T-helper 2 cell treated with Interferon-gamma antibody and Interleukin-4, amounts not matched to agents 5 μg/mL and 100 μg/mL, for 36 hours (primary cell): Measurements from ENCODE around the gene NRP1.
"Not testable (repeated sequence)": the region's sequence is repeated elsewhere in the genome, so short reads cannot be mapped to it uniquely, and the experiment has no call there.

Experiments used
- DNase-seq: peaks from one replicate; pipeline ENCODE4 v3.0.0; 2021; ENCODE audit warnings: low spot score
- H3K27ac Mint-ChIP-seq: one replicate; pipeline ENCODE4 v1.8.0; 2021; ENCODE audit warnings: mild to moderate bottlenecking, mixed read lengths
- H3K27me3 Mint-ChIP-seq: one replicate; pipeline ENCODE4 v1.8.0; 2021; ENCODE audit warnings: low read depth, mixed read lengths
- H3K36me3 Mint-ChIP-seq: one replicate; pipeline ENCODE4 v1.8.0; 2021; ENCODE audit warnings: low read depth, mixed read lengths
- H3K4me1 Mint-ChIP-seq: one replicate; pipeline ENCODE4 v1.8.0; 2021; ENCODE audit warnings: low read depth, mixed read lengths
- H3K4me3 Mint-ChIP-seq: one replicate; pipeline ENCODE4 v1.8.0; 2022; ENCODE audit warnings: mild to moderate bottlenecking, moderate library complexity, mixed read lengths
- H3K9me3 Mint-ChIP-seq: one replicate; pipeline ENCODE4 v1.8.0; 2021; ENCODE audit warnings: mixed read lengths

NRP1 gene

GRCh38 chr10:33302208-33302829 is 32.1 kb downstream of the NRP1 start:
- no peak overlapping the region for H3K4me3 Mint-ChIP-seq
- peaks cover 4% of the 10 kb centered on the region for H3K27me3 Mint-ChIP-seq
- no peak for DNase-seq
- no peak overlapping the region for H3K27ac Mint-ChIP-seq
- H3K36me3 Mint-ChIP-seq, result no peaks in the 10 kb centered on the region
- H3K9me3 Mint-ChIP-seq, result no peaks in the 10 kb centered on the region
- peaks cover 2% of the 10 kb centered on the region for H3K4me1 Mint-ChIP-seq

- no peak for DNase-seq
- Mint-ChIP-seq H3K4me3 (no peak overlapping the region), H3K4me1 (peaks cover 2% of the 10 kb centered on the region), H3K9me3 (no peaks in the 10 kb centered on the region), H3K27me3 (peaks cover 4% of the 10 kb centered on the region), H3K27ac (no peak overlapping the region), H3K36me3 (no peaks in the 10 kb centered on the region)
Observed at GRCh38 chr10:33301097-33301789, 33.2 kb downstream of the NRP1 start.

GRCh38 chr10:33300544-33300943 is 33.9 kb downstream of the NRP1 start:
- DNase-seq, H3K4me1 Mint-ChIP-seq, H3K27me3 Mint-ChIP-seq, H3K36me3 Mint-ChIP-seq, H3K4me3 Mint-ChIP-seq, H3K27ac Mint-ChIP-seq, H3K9me3 Mint-ChIP-seq: not testable (repeated sequence)

GRCh38 chr10:33298893-33299292 is 35.6 kb downstream of the NRP1 start:
- Mint-ChIP-seq H3K27me3 (peaks cover 2% of the 10 kb centered on the region), H3K4me1 (peaks cover 2% of the 10 kb centered on the region), H3K4me3 (no peak overlapping the region), H3K27ac (no peak overlapping the region), H3K9me3 (no peaks in the 10 kb centered on the region), H3K36me3 (no peaks in the 10 kb centered on the region)
- DNase-seq, result no peak

GRCh38 chr10:33298110-33298509 is 36.4 kb downstream of the NRP1 start:
- peaks cover 2% of the 10 kb centered on the region for H3K27me3 Mint-ChIP-seq
- no peak overlapping the region for H3K4me3 Mint-ChIP-seq
- H3K9me3 Mint-ChIP-seq, result no peaks in the 10 kb centered on the region
- peaks cover 2% of the 10 kb centered on the region for H3K4me1 Mint-ChIP-seq
- H3K36me3 Mint-ChIP-seq, result no peaks in the 10 kb centered on the region
- no peak overlapping the region for H3K27ac Mint-ChIP-seq
- DNase-seq, result no peak

- peaks cover 2% of the 10 kb centered on the region for H3K27me3 Mint-ChIP-seq
- DNase-seq, result no peak
- H3K4me3 Mint-ChIP-seq, result no peak overlapping the region
- no peaks in the 10 kb centered on the region for H3K4me1 Mint-ChIP-seq
- no peaks in the 10 kb centered on the region for H3K9me3 Mint-ChIP-seq
- H3K27ac Mint-ChIP-seq, result no peak overlapping the region
- no peaks in the 10 kb centered on the region for H3K36me3 Mint-ChIP-seq
Observed at GRCh38 chr10:33295851-33296250, 38.6 kb downstream of the NRP1 start.

GRCh38 chr10:33293531-33294170 is 40.8 kb downstream of the NRP1 start:
- no peak for DNase-seq
- no peaks in the 10 kb centered on the region for H3K36me3 Mint-ChIP-seq
- H3K9me3 Mint-ChIP-seq, result no peaks in the 10 kb centered on the region
- no peak overlapping the region for H3K4me3 Mint-ChIP-seq
- H3K4me1 Mint-ChIP-seq, result no peaks in the 10 kb centered on the region
- peaks cover 2% of the 10 kb centered on the region for H3K27me3 Mint-ChIP-seq
- H3K27ac Mint-ChIP-seq, result no peak overlapping the region

GRCh38 chr10:33293076-33293475 is 41.4 kb downstream of the NRP1 start:
- Mint-ChIP-seq H3K4me3 (no peak overlapping the region), H3K27me3 (peaks cover 2% of the 10 kb centered on the region), H3K27ac (no peak overlapping the region), H3K4me1 (no peaks in the 10 kb centered on the region), H3K9me3 (no peaks in the 10 kb centered on the region), H3K36me3 (no peaks in the 10 kb centered on the region)
- DNase-seq, result no peak

- Mint-ChIP-seq H3K9me3 (no peaks in the 10 kb centered on the region), H3K4me1 (no peaks in the 10 kb centered on the region), H3K36me3 (no peaks in the 10 kb centered on the region), H3K4me3 (no peak overlapping the region), H3K27ac (no peak overlapping the region), H3K27me3 (peaks cover 4% of the 10 kb centered on the region)
- no peak for DNase-seq
Observed at GRCh38 chr10:33291053-33291592, 43.3 kb downstream of the NRP1 start.

GRCh38 chr10:33290321-33291052 is 44.0 kb downstream of the NRP1 start:
- Mint-ChIP-seq H3K4me1 (no peaks in the 10 kb centered on the region), H3K9me3 (no peaks in the 10 kb centered on the region), H3K4me3 (no peak overlapping the region), H3K36me3 (no peaks in the 10 kb centered on the region), H3K27me3 (peaks cover 7% of the 10 kb centered on the region), H3K27ac (no peak overlapping the region)
- DNase-seq, result no peak

- no peaks in the 10 kb centered on the region for H3K4me1 Mint-ChIP-seq
- H3K27ac Mint-ChIP-seq, result no peak overlapping the region
- H3K36me3 Mint-ChIP-seq, result no peaks in the 10 kb centered on the region
- H3K9me3 Mint-ChIP-seq, result no peaks in the 10 kb centered on the region
- H3K4me3 Mint-ChIP-seq, result no peak overlapping the region
- DNase-seq, result no peak
- H3K27me3 Mint-ChIP-seq, result peaks cover 12% of the 10 kb centered on the region
Observed at GRCh38 chr10:33289776-33290175, 44.7 kb downstream of the NRP1 start.

- Mint-ChIP-seq H3K4me3 (no peak overlapping the region), H3K9me3 (no peaks in the 10 kb centered on the region), H3K27me3 (peaks cover 23% of the 10 kb centered on the region), H3K27ac (no peak overlapping the region), H3K36me3 (no peaks in the 10 kb centered on the region), H3K4me1 (no peaks in the 10 kb centered on the region)
- DNase-seq, result no peak
Observed at GRCh38 chr10:33288127-33288526, 46.3 kb downstream of the NRP1 start.

GRCh38 chr10:33287112-33287511 is 47.4 kb downstream of the NRP1 start:
- H3K4me3 Mint-ChIP-seq, result no peak overlapping the region
- no peaks in the 10 kb centered on the region for H3K4me1 Mint-ChIP-seq
- H3K9me3 Mint-ChIP-seq, result no peaks in the 10 kb centered on the region
- H3K27ac Mint-ChIP-seq, result no peak overlapping the region
- no peak for DNase-seq
- H3K36me3 Mint-ChIP-seq, result no peaks in the 10 kb centered on the region
- H3K27me3 Mint-ChIP-seq, result peaks cover 27% of the 10 kb centered on the region
